Hematopoietic multipotent progenitor cell treated with erythropoietin and hydrocortisone succinate and interleukin-3 and kit ligand, for 17 days (in vitro differentiated cells): ENCODE measurements around the gene MAP6D1.

Experiments
- DNase-seq: peaks from one replicate; pipeline ENCODE4 v3.0.0-alpha.2; 2015; ENCODE audit warnings: low spot score

MAP6D1 gene

DNA sequence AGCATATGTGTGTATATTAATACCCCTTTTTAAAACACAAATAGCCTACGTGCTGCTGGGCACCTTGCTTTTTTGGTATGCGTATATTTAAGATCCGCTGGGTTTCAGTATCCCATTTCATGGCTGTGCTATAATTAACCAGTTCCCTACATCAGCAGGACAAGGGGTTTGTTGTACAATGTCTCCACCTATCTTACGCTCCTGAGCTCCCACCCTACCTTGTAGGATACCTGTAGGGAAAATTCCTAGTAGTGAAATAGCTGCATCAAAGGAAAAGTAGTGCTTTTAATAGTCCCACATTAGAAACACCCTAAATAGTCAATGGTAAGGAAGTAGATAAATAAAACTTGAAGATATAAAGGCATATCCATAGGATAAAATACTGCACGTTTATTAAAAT is 1.4 kb downstream of the MAP6D1 start:
- DNase-seq: no peak

DNA sequence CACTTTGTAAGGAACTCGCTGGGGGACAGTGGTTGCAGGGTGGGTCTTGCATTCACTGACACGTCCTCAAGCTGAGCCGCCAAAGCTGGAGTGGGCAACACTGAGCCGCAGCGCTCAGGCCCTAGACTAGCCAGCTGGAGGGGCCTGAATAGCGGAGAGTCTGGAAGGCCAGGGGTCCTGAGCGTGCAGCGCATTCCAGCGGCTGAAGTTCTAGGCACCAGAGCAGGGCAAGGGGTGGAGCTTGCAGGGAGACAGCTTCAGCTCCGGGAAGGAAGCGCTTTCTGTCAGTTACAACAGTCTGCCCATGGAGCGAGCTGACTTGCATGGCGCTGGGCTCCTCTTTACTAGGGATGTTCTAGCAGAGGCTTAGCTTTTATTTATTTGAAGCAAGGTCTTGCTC is 2.7 kb downstream of the MAP6D1 start:
- no peak for DNase-seq

- DNase-seq: no peak
Measured at GRCh38 chr3:183819831-183820230, 5.5 kb downstream of the MAP6D1 start.

- DNase-seq: no peak
Measured at GRCh38 chr3:183818706-183819624, 6.4 kb downstream of the MAP6D1 start.

DNA sequence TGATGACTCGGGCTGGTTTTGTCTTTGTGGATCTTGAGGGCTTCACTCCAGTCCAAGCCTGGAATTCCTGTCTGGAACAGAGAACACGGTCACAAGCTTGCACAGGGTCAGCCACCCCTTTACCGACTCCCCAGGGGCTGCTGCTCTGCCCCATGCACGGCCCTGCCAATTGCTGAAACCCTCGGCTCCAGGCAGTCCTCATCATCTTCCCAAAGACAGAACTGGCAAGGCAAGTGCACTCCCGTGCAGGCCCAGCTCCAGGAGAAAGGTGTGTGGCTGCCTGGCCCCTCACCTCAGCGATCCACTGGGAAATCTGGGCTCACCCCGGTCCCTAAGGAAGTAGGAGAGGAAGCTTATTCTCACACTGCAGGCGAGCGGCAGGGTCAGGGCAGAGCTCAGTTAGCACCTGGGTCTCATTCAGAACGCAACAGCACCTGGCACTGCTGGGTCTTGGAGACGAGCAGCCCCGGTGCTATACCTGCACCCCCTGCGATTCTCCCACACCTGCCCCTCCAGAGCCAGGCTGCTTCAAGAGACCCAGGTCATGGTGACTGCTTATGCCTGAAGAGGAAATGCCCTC is 7.2 kb downstream of the MAP6D1 start:
- DNase-seq: no peak

- no peak for DNase-seq
Measured at GRCh38 chr3:183817639-183818038, 7.7 kb downstream of the MAP6D1 start.

GRCh38 chr3:183816681-183817510 is 8.5 kb downstream of the MAP6D1 start:
- no peak for DNase-seq

DNA sequence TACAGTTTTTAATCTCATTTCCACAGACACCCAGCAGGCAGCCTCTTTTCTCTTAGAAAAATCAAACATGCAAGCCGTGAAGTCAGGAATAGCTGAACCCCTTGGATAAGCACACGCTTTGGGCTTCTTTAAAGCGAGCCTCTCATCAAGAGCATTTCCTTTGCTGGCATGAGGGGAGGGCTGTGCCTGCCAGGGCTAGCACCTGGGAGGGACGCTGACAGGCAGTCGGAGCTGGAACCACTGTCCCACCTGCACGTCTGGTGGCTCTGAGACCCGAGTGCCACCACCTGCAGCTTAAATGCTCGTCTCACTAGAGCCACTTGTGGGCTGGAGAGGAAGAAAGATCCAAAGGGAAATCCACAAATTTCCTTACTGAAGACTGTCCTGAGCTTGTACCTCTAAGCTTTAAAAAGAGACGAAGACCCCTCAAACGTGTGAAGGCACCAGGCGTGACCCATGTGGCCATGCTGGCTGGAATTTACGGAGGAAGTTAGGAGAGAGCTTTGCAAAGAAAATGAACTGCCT is 9.4 kb downstream of the MAP6D1 start:
- DNase-seq: no peak

DNA sequence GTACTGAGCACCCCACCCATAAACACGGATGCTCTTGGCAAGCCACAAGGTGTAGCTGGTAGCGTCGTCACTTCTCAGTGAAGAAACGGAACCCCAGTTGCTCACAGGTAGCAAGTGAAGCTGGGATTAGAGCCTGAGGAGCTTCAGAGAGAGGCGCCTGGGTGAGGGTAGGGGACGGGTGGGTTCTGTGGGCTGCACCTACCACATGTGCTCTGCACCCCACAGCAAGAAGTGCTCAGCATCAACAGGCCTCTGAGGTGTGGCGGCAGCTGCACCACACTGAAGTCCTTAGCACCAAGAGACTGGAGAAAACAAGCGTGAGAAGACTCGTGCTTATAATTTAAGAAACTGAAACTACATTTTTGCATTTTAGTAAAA is 9.8 kb downstream of the MAP6D1 start:
- DNase-seq: no peak

GRCh38 chr3:183814240-183814639 is 11.1 kb downstream of the MAP6D1 start:
- DNase-seq: no peak

GRCh38 chr3:183812761-183813445 is 12.5 kb downstream of the MAP6D1 start:
- no peak for DNase-seq

- DNase-seq: no peak
Measured at GRCh38 chr3:183811638-183812037, 13.7 kb downstream of the MAP6D1 start.

DNA sequence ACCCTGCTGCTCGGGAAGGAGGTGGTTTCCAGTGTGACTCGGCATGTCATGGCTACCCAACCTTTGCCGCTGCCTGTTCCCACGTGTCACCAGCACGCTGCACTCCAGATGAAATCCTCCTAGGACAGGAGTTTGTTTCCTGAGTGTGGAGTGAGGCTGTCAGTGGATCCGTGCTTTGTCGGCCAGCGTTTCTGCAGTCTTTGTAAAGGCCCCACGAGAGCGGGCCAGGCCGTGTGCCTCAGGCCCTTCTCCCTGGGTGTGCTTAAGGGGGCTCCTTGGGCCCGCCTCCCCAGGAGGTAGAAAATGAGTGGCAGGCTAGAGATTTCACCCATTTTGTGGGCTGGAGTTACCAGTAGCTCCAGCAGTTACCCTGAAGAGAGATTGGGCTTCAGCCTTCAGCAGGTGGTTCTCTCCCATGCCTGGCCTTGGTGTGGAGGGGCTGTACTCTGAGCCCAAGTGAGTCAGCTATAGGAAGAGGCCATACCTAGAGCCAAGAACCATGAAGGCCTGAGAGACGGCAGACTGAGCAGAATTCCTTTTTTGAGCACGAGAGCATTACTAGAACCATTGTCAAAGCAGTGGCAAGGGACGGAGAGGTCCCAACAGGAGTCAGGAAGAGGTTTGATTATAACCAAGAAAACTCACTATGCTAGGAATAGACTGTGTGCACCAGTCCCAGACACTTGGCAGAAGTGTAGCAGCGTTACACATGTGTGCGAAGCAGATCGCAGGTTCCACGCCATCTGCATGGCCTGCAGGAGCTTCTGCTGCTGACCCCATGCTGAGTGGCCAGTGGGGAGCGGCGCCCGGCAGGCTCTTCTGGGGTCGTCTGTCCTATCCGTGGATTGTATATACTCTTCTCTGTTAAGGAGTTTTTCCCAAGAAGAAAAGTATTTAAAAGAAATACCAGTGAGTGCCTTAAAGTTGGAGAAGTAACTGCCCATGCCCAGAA is 14.5 kb downstream of the MAP6D1 start:
- DNase-seq: no peak

GRCh38 chr3:183809270-183809669 is 16.1 kb downstream of the MAP6D1 start:
- DNase-seq: no peak

DNA sequence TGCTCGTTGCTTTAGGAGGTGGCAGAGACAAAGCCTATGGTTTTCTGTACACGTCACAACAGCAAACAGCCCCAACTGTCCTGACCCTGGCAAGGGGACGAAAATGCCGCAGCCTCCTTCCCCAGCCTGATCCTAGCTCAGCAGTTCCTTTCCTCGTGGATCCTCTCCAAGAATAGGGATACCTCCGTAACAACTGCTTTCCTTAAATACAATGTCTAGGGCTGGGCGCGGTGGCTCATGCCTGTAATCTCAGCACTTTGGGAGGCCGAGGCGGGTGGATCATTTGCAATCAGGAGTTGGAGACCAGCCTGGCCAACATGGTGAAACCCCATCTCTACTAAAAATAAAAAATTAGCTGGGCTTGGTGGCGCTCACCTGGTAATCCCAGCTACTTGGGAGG is 17.0 kb downstream of the MAP6D1 start:
- DNase-seq: no peak

DNA sequence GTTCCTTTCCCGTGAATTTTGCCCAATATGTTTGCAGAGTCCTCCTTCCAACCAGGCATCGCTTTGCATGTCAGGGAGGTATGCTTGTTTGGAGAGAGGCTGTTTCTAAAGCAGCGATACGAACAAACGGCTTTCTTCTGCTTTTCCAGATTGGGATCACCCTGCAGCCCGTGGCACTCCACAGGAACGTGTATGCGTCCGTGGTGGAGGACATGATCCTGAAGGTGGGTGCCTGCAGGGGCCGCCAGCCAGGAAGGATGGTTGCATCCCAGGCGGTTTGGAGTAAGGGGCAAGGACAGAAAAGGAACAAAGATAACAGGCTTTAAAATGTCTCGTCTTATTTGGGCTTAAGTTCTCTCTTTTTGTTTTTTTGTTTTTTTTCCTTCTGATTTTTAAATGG is 17.5 kb downstream of the MAP6D1 start:
- no peak for DNase-seq

- no peak for DNase-seq
Measured at GRCh38 chr3:183807209-183807728, 18.1 kb downstream of the MAP6D1 start.

- DNase-seq: no peak
Measured at GRCh38 chr3:183802989-183803388, 22.4 kb downstream of the MAP6D1 start.

GRCh38 chr3:183801601-183802000 is 23.8 kb downstream of the MAP6D1 start:
- DNase-seq: no peak

DNA sequence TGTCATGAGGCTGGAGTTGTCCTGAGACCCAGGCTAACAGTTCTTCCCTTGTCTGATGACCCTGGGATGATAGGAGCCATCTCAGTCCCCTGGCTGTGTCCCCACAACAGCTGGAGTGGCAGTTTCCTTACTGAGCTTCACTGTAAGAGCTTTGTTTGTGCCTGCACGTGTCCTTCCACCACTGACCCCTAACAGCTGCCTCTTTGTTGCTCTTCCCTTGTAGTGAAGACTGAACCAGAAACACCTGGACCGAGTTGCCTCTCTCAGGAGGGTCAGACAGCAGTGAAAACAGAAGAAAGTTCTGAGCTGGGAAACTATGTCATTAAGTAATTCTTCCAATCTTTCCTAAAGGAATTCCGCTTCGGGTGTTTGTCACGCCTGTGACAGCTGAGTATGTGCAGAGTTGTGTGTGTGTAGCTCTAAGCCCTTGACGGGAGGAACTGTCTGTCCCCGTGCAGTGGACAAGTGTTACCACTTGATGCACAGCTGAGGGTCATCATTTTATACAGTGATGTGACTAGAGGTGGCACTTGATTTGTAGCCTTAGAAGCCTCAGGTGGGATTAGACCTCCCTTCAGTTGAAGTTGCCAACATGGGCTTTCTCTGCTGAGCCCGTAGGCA is 25.0 kb downstream of the MAP6D1 start:
- DNase-seq: no peak
